HepG2 (cell line): ENCODE measurements around the gene GJD3. TPM values are rescaled to one million over a fixed set of nuclear protein-coding genes. Genes with fewer than 3 reads are reported as not detected.
A peak's percentile ranks its signal among the peaks of the same experiment; 100 is the strongest.

Experiments
- CCAR2 ChIP-seq: fragments of 200-400 bp; formaldehyde crosslinking; optimal IDR thresholded peaks from 2 replicates; pipeline ENCODE3; 2018; ENCODE audit warnings: low read depth, mild to moderate bottlenecking, low read length, moderate library complexity
- CTCF ChIP-seq: sonication (generic); formaldehyde crosslinking; IDR thresholded peaks from 2 replicates; pipeline ENCODE4 v1.5.0; 2020; ENCODE audit warnings: mild to moderate bottlenecking, missing genetic modification reagents, moderate library complexity
- FOXK2 ChIP-seq: fragments of 450-650 bp; IDR thresholded peaks from 2 replicates; pipeline ENCODE4 v1.6.1; 2016
- IKZF5 ChIP-seq: IDR thresholded peaks from 2 replicates; pipeline ENCODE4 v1.6.1; 2018; ENCODE audit warnings: missing genetic modification reagents, mild to moderate bottlenecking, missing compliant biosample characterization
- IRF2 ChIP-seq: IDR thresholded peaks from 2 replicates; pipeline ENCODE4 v1.6.1; 2018; ENCODE audit warnings: missing genetic modification reagents, missing compliant biosample characterization
- KAT8 ChIP-seq: IDR thresholded peaks from 2 replicates; pipeline ENCODE4 v1.6.1; 2016; ENCODE audit warnings: missing genetic modification reagents, missing compliant biosample characterization
- KLF16 ChIP-seq, 2 experiments: sonication (generic) in 1 of 2; formaldehyde crosslinking in 1 of 2; IDR thresholded peaks; 2 replicates each; pipeline versions ENCODE4 v1.6.1 to v1.8.0; 2016 to 2023; ENCODE audit warnings: missing genetic modification reagents in 2 of 2, missing compliant biosample characterization in 1 of 2
- KLF6 ChIP-seq: IDR thresholded peaks from 2 replicates; pipeline ENCODE4 v1.8.0; 2016; ENCODE audit warnings: missing biosample characterization, missing genetic modification reagents
- MAX ChIP-seq: IDR thresholded peaks from 2 replicates; pipeline ENCODE4 v1.6.1; 2012; ENCODE audit warnings: inconsistent platforms
- RCOR2 ChIP-seq: IDR thresholded peaks from 2 replicates; pipeline ENCODE4 v1.6.1; 2016; ENCODE audit warnings: missing biosample characterization, missing genetic modification reagents
- RXRB ChIP-seq: IDR thresholded peaks from 2 replicates; pipeline ENCODE4 v1.6.1; 2016; ENCODE audit warnings: borderline replicate concordance, missing genetic modification reagents, missing compliant biosample characterization
- TERF1 ChIP-seq: sonication (generic); formaldehyde crosslinking; IDR thresholded peaks from 2 replicates; pipeline ENCODE4 v1.8.0; 2022; ENCODE audit warnings: mild to moderate bottlenecking, missing genetic modification reagents, moderate library complexity
- TOE1 ChIP-seq: sonication (generic); formaldehyde crosslinking; IDR thresholded peaks from 2 replicates; pipeline ENCODE4 v1.4.0; 2020; ENCODE audit warnings: mild to moderate bottlenecking, missing genetic modification reagents
- ZFP91 ChIP-seq: sonication (generic); formaldehyde crosslinking; IDR thresholded peaks from 2 replicates; pipeline ENCODE4 v1.9.0; 2022; ENCODE audit warnings: missing genetic modification reagents, mild to moderate bottlenecking, borderline replicate concordance
- ZNF121 ChIP-seq: sonication (generic); formaldehyde crosslinking; IDR thresholded peaks from 2 replicates; pipeline ENCODE4 v1.5.0; 2020; ENCODE audit warnings: mild to moderate bottlenecking, missing genetic modification reagents
- ZNF282 ChIP-seq: fragments of 450-650 bp; IDR thresholded peaks from 2 replicates; pipeline ENCODE4 v1.6.1; 2018; ENCODE audit not compliant: partially characterized antibody
- ZNF414 ChIP-seq: sonication (generic); formaldehyde crosslinking; IDR thresholded peaks from 2 replicates; pipeline ENCODE4 v1.5.0; 2020; ENCODE audit warnings: missing genetic modification reagents
- ZNF451 ChIP-seq: sonication (generic); formaldehyde crosslinking; IDR thresholded peaks from 2 replicates; pipeline ENCODE4 v1.5.0; 2020; ENCODE audit warnings: mild to moderate bottlenecking, missing genetic modification reagents
- ZNF512 ChIP-seq: sonication (generic); formaldehyde crosslinking; IDR thresholded peaks from 2 replicates; pipeline ENCODE4 v1.4.0; 2020; ENCODE audit warnings: mild to moderate bottlenecking, missing genetic modification reagents
- ZNF792 ChIP-seq: IDR thresholded peaks from 2 replicates; pipeline ENCODE4 v1.6.1; 2016
- ZSCAN9 ChIP-seq: IDR thresholded peaks from 2 replicates; pipeline ENCODE4 v1.6.1; 2016; ENCODE audit warnings: borderline replicate concordance
- polyA plus RNA-seq, 8 experiments: library from polyadenylated mRNA; depleted of rRNA in 3 of 8; stranded (reverse) in 7 of 8; unstranded in 1 of 8; fragments of >200 nt; fragmentation: Illumina TruSeq in 4 of 8; extraction: Trizol in 4 of 8; gene quantifications; 2 replicates each; pipeline versions ENCODE4 v1.2.1 to v1.2.3, GENCODE V29; 2011 to 2016; ENCODE audit warnings: low read depth in 4 of 8, missing spikeins in 1 of 8, mixed read lengths in 1 of 8; ENCODE audit not compliant: insufficient read depth in 1 of 8
- total RNA-seq, 5 experiments: library from RNA; depleted of rRNA; stranded (reverse); fragments of >200 nt; fragmentation: Illumina TruSeq; extraction: Trizol; gene quantifications; 2 replicates each; pipeline ENCODE4 v1.2.3, GENCODE V29; 2016; ENCODE audit warnings: low read depth in 1 of 5

Gene GJD3
- total and polyA plus RNA-seq, 2 of the 13 experiments (the other 11 are each of a cell fraction or from before 2014, with no cell fraction given), result not detected

- TF ChIP-seq ZNF121 (CRISPR knock-in tag) (no peak), ZNF451 (no peak), ZNF792 (CRISPR knock-in tag) (0 out of 2 replicates have a peak, but pooled peaks have one; percentile 10), CTCF (CRISPR knock-in tag) (peak; percentile 96), TOE1 (CRISPR knock-in tag) (peak; percentile 68; the same call in 1 of the 2 replicates), ZNF414 (CRISPR knock-in tag) (0 out of 2 replicates have a peak, but pooled peaks have one; percentile 7), ZFP91 (CRISPR knock-in tag) (0 out of 2 replicates have a peak, but pooled peaks have one; percentile 24), FOXK2 (peak; percentile 58), IRF2 (CRISPR knock-in tag) (0 out of 2 replicates have a peak, but pooled peaks have one; percentile 21), CCAR2 (peak; percentile 54), KAT8 (CRISPR knock-in tag) (peak; percentile 64; the same call in 1 of the 2 replicates), KLF6 (CRISPR knock-in tag) (peak; percentile 73; the same call in 1 of the 2 replicates), KLF16 (CRISPR knock-in tag; IDR thresholded peaks at IDR 0.05) (0 out of 4 replicates have a peak, but pooled peaks of 1 of the 2 experiments have one; percentile 54), ZNF282 (no peak), MAX (peak; percentile 36; the same call in 1 of the 2 replicates), ZNF512 (peak; percentile 99), ZSCAN9 (peak; percentile 38; the same call in 1 of the 2 replicates), IKZF5 (CRISPR knock-in tag) (peak; percentile 45; the same call in 1 of the 2 replicates), RCOR2 (CRISPR knock-in tag) (0 out of 2 replicates have a peak, but pooled peaks have one; percentile 11), RXRB (CRISPR knock-in tag) (peak; percentile 44; the same call in 1 of the 2 replicates), TERF1 (CRISPR knock-in tag) (no peak)
Measured at GRCh38 chr17:40358323-40359038, 6.1 kb downstream of the GJD3 start (continued).
